HepG2 (cell line): ENCODE results near the gene VWA1.

Experiments used
- JUNB ChIP-seq: sonication (generic); formaldehyde crosslinking; IDR thresholded peaks from 2 replicates; pipeline ENCODE4 v1.8.0; 2022; ENCODE audit warnings: missing genetic modification reagents, mild to moderate bottlenecking, borderline replicate concordance
- JUND ChIP-seq: sonication (generic); formaldehyde crosslinking; IDR thresholded peaks from 2 replicates; pipeline ENCODE4 v1.8.0; 2022; ENCODE audit warnings: mild to moderate bottlenecking, missing genetic modification reagents
- RXRA ChIP-seq: sonication (generic); formaldehyde crosslinking; IDR thresholded peaks from 2 replicates; pipeline ENCODE4 v1.5.1; 2020; ENCODE audit warnings: missing genetic modification reagents
- SNAPC2 ChIP-seq: sonication (generic); formaldehyde crosslinking; IDR thresholded peaks from 2 replicates; pipeline ENCODE4 v1.8.1; 2022; ENCODE audit warnings: mild to moderate bottlenecking, missing genetic modification reagents
- ZNF383 ChIP-seq: sonication (generic); formaldehyde crosslinking; IDR thresholded peaks from 2 replicates; pipeline ENCODE4 v1.4.0; 2020; ENCODE audit warnings: missing genetic modification reagents, mild to moderate bottlenecking, borderline replicate concordance
- ZNF557 ChIP-seq: sonication (generic); formaldehyde crosslinking; IDR thresholded peaks from 2 replicates; pipeline ENCODE4 v1.4.0; 2020; ENCODE audit warnings: missing genetic modification reagents
- TF ChIP-seq, protein P1 (sequence below): sonication (generic); formaldehyde crosslinking; IDR thresholded peaks from 2 replicates; pipeline ENCODE4 v1.4.0; 2020; ENCODE audit warnings: mild to moderate bottlenecking, missing genetic modification reagents
- TF ChIP-seq, protein P2 (sequence below): sonication (generic); formaldehyde crosslinking; IDR thresholded peaks from 2 replicates; pipeline ENCODE4 v1.4.0; 2020; ENCODE audit warnings: missing genetic modification reagents

- TF ChIP-seq, protein P1, sequence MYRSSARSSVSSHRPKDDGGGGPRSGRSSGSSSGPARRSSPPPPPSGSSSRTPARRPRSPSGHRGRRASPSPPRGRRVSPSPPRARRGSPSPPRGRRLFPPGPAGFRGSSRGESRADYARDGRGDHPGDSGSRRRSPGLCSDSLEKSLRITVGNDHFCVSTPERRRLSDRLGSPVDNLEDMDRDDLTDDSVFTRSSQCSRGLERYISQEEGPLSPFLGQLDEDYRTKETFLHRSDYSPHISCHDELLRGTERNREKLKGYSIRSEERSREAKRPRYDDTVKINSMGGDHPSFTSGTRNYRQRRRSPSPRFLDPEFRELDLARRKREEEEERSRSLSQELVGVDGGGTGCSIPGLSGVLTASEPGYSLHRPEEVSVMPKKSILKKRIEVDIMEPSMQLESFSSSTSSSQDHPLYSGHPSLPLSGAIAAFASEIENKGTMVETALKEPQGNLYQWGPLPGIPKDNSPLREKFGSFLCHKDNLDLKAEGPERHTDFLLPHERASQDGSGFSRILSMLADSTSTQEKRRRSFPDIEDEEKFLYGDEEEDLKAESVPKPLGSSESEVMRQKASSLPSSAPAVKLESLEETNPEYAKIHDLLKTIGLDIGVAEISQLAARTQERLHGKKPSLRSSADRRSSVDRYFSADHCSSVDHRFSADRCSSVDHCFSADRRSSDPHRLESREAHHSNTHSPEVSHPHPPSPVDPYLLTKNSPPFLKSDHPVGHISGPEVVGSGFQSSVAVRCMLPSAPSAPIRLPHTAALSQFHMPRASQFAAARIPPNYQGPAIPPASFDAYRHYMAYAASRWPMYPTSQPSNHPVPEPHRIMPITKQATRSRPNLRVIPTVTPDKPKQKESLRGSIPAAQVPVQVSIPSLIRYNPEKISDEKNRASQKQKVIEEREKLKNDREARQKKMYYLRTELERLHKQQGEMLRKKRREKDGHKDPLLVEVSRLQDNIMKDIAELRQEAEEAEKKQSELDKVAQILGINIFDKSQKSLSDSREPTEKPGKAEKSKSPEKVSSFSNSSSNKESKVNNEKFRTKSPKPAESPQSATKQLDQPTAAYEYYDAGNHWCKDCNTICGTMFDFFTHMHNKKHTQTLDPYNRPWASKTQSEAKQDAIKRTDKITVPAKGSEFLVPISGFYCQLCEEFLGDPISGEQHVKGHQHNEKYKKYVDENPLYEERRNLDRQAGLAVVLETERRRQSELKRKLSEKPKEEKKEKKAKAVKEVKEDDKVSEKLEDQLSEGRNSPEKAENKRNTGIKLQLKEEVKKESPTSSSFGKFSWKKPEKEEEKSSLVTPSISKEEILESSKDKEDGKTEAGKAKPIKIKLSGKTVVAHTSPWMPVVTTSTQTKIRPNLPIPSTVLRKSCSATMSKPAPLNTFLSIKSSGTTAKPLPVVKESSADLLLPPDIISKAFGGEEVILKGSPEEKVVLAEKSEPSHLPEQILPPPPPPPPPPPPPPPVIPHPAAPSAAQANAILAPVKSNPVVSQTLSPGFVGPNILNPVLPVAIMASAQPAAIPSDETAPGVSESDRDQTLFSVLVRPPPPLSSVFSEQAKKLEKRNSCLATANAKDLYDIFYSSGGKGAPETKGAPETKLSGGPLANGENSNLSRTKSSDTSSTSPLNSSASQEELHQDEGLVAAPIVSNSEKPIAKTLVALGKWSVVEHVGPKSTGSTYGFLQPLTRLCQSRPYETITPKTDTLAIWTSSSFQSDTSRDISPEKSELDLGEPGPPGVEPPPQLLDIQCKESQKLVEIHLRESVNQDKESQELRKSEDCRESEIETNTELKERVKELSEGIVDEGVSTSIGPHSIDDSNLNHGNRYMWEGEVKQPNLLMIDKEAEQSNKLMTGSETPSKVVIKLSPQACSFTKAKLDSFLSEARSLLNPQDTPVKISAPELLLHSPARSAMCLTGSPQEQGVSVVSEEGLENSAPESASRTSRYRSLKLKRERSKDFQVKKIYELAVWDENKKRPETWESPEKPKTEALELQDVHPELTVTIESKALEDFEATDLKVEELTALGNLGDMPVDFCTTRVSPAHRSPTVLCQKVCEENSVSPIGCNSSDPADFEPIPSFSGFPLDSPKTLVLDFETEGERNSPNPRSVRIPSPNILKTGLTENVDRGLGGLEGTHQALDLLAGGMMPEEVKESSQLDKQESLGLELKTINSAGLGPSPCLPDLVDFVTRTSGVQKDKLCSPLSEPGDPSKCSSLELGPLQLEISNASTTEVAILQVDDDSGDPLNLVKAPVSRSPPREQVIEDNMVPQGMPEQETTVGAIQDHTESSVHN = no peak
- no peak for TF ChIP-seq ZNF383
- TF ChIP-seq RXRA (CRISPR knock-in tag) = no peak
- TF ChIP-seq SNAPC2 = no peak
- TF ChIP-seq ZNF557 (CRISPR knock-in tag) = no peak
- TF ChIP-seq JUNB = no peak
- no peak for TF ChIP-seq JUND
- TF ChIP-seq, protein P2, sequence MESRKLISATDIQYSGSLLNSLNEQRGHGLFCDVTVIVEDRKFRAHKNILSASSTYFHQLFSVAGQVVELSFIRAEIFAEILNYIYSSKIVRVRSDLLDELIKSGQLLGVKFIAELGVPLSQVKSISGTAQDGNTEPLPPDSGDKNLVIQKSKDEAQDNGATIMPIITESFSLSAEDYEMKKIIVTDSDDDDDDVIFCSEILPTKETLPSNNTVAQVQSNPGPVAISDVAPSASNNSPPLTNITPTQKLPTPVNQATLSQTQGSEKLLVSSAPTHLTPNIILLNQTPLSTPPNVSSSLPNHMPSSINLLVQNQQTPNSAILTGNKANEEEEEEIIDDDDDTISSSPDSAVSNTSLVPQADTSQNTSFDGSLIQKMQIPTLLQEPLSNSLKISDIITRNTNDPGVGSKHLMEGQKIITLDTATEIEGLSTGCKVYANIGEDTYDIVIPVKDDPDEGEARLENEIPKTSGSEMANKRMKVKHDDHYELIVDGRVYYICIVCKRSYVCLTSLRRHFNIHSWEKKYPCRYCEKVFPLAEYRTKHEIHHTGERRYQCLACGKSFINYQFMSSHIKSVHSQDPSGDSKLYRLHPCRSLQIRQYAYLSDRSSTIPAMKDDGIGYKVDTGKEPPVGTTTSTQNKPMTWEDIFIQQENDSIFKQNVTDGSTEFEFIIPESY (CRISPR knock-in tag) = no peak
Measured at GRCh38 chr1:1451696-1452364, 16.3 kb downstream of the VWA1 start.
